ENCODE measurements around the gene PTPRF.
A peak's percentile ranks its signal among the peaks of the same experiment; 100 is the strongest.

PTPRF gene

DNA sequence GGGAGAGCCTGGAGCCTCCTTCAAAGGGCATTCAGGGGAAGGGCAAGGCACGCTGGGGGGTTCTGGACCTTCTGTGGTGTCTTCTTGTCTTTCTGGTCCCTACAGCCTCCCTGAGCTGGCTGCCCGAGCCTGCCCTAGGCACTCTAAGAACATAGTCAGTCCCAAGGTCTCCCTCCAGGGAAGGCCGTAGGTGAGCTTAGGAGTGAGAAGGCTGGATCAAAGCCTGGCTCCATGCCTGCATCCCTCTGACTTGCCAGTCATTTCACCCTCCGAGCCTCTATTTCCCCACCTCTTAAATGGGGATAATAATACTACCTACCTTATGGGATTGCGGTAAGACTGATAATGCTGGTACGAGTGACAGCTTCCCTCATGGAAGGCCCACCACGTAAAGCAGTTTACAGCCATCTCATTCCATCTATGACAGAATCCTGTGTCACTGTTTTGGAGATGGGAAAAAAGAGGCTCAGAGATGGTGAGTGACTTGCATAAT, 20.8 kb downstream of the PTPRF start:
- DNase-seq (ENCODE audit: low read depth in 4 of 4, low spot score in 1 of 4): no peak

DNA sequence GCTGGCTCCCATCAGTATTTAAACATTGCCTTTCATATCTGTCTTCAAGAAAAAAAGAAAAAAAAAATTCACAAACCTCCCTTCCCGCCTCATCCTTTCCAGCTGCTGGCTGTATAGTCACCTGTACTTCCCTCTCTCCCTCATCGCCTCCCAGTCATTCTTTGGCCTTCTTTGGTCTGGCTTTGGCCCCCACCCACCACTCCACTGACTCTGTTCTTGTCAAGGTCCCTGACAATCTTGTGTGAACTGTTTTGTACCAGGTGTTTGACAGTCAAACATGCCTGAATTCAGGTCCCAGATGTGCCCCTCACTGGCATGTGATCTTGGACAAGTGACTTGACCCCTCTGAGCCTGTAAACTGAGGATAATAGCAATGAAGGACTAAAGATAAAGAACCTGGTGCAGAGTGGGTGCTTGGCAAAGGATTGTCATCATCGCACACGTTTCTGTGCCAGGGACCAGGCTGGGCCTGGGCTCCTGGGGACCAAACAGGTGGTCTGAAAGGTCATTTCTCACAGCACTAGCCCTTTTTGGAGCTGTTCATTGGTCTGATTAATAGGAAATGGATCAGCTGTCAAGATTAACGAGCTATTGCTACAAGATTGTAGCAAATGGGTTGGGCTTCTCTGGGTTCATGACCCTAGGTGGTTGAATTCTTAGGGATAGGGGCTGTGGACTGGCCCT, 21.5 kb downstream of the PTPRF start:
- no peak for DNase-seq (ENCODE audit: low read depth in 4 of 4, low spot score in 1 of 4)

DNA sequence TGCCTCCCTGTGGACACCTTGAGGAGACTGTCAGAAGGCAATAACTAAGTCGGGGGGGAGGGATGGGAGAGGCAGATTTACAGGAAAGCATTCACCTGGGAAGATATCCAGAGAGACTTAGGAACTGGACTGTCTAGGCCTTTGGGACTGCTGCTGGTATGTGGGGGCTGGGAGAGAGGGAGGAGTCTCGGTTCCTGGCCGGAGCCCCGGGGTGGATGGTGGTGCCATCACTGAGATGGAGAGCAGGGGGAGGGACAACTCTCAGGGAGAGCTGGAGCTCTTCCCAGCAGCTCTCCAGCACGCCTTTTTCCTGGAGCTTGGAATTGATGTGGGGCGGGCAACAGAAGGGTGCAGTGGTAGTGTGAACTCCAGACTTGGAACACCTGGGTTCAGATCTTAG, 22.1 kb downstream of the PTPRF start:
- DNase-seq (ENCODE audit: low read depth in 4 of 4, low spot score in 1 of 4): no peak

DNA sequence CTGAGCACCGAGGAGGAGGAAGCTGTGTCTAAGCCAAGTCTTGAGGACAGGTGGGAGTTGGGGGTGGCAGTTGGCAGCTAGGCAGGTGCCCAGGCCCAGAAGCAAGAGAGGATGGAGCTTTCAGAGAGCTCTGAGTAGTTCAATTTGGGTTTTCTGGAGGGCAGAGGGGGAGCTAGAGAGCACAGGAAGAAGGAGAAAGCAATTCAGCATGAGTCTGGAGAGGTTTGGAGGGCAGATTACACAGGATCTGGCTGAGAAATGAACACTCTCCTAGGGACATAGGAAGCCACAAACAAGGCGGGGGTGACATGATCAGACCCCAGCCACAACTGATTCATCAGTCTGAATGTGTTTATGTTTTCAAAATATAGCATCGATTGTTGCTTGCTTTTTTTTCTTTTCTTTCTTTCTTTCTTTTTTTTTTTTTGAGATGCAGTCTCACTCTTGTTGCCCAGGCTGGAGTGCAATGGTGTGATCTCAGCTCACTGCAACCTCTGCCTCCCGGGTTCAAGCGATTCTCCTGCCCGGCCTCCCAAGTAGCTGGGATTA, 23.8 kb downstream of the PTPRF start:
- DNase-seq (ENCODE audit: low read depth in 4 of 4, low spot score in 1 of 4): no peak

DNA sequence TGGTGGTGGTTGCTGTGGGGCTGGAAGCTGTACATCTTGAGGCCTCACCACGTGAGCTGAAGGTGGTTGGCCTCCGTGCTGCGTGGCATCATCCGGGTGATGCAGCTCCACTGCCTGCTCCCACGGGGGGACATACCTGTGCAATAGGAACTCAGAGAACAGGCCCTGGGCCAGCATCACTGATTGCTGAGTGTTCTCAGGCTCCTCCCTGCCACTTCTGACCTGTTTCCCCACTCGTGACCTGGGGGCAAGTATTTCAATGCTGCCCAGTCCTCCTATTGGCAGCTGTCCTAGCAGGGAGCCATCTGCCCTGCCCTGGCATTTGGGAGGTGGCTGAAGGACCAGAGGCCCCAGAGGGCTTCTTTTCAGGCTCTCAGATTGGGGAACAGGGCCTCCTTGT, 26.1 kb downstream of the PTPRF start:
- no peak for DNase-seq (ENCODE audit: low read depth in 4 of 4, low spot score in 1 of 4)

DNA sequence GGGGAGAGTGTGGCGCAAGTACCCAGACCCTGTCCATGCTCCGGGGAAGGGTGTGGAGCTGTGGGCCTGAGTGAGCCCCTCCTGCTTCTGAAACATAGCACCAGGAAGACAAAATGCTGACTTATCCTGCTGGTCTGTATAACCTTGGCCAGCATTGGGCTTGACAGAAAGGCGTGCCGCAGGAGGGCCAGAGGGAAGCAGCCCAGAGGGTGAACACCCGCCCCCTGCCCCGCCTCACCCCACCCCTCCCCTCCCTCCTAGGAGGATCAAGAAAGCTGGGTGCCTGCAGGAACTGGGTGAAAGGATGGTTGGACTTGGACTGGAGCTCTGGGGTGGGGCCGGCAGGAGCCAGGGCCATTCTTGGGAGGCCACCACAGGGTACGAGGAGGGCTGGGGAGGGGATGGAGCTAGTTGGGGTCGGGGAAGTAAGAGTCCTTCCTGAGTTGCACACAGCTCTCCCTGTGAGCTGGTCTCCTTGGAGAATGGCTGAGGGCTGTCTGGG, 27.1 kb downstream of the PTPRF start:
- no peak for DNase-seq (ENCODE audit: low read depth in 4 of 4, low spot score in 1 of 4)

DNA sequence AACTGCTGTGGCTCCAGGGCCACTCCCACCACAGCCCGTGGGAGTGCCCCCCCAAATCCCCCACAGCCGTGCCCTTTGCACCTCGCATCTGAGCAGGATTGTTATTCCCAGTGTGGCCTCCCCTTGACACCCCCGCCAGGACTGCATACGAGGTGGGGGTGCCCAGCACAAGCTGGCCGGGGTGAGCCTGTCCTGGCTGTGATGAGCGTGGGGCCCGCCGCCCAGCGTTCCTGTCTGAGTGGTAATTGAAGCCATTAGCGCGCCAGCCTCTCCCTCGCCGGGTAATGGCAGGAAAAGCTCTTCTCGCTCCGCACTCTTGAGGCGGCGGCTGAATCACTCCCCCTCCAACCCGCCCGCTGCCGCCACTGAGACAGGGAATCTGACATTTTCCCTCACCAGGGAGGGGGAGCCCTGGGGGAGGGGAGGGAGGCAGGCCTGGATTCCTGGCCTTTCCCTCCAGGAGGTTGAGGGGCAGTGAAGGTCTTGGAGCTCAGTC, 27.7 kb downstream of the PTPRF start:
- no peak for DNase-seq (ENCODE audit: low read depth in 4 of 4, low spot score in 1 of 4)

DNA sequence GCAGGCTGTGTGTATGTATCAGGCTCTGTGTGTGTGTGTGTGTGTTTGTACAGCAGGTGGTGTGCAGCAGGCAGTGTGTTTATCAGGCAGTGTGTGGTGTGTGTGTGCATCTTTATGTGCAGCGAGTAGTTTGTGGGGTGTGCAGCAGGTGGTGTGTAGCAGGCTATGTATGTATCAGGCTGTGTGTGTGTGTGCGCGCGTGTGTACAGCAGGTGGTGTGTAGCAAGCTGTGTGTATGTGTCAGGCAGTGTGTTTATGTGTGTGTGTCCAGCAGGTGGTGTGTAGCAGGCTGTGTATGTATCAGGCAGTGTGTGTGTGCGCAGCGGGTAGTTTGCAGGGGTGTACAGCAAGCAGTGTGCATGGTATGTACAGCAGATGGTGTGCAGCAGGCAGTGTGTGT, 29.0 kb downstream of the PTPRF start:
- DNase-seq (ENCODE audit: low read depth in 4 of 4, low spot score in 1 of 4): no peak

DNA sequence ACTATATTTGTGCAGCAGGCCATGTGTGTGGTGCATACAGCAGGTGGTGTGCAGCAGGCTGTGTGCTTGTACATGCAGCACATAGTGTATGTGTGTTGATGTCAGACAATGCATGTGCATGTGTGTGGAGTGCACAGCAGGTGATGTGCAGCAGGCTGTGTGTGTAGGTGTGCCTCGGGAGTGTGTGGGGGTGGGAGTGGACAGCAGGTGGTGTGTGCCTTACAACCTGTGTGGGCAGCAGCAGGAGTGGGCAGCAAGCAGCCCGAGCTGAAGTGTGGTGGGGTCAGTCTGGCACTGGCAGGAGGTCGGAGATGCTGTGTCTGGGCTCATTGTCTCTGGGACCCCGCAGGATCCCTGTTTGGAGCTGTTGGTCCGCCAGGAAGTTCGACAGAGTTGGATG, 29.6 kb downstream of the PTPRF start:
- no peak for DNase-seq (ENCODE audit: low read depth in 4 of 4, low spot score in 1 of 4)

DNA sequence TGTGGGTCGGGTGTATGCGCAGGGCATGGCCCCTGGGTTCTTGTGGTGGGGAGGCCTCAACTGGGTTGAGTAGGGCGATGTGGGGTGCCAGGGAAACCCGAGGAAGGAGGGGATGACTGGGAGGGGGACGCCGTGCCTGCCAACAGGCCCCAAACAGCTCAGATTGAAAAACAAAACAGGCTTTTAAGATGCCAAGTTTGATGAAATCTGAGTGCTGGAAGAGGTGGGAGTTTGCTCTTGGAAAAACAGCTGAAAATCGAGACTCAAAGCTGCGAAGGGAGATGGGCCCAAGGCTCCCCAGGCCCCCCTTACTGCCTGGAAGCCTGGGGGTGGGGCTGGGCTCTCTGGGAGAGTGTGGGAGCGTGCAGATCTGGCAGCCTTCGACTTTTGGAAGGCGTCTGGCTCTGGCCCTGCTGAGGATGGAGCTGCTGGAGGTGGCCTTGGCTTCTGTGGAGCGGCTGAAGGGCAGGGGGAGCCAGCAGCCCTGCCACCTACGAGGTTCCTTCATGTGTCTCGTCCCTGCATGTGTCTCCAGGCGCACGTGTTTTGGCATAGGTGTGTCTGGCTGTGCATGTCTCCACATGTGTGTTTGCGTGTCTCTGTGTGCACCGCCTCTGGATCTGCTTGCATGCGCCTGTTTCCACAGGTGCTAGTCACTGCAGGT, 33.3 kb downstream of the PTPRF start:
- DNase-seq (ENCODE audit: low read depth in 4 of 4, low spot score in 1 of 4): no peak

DNA sequence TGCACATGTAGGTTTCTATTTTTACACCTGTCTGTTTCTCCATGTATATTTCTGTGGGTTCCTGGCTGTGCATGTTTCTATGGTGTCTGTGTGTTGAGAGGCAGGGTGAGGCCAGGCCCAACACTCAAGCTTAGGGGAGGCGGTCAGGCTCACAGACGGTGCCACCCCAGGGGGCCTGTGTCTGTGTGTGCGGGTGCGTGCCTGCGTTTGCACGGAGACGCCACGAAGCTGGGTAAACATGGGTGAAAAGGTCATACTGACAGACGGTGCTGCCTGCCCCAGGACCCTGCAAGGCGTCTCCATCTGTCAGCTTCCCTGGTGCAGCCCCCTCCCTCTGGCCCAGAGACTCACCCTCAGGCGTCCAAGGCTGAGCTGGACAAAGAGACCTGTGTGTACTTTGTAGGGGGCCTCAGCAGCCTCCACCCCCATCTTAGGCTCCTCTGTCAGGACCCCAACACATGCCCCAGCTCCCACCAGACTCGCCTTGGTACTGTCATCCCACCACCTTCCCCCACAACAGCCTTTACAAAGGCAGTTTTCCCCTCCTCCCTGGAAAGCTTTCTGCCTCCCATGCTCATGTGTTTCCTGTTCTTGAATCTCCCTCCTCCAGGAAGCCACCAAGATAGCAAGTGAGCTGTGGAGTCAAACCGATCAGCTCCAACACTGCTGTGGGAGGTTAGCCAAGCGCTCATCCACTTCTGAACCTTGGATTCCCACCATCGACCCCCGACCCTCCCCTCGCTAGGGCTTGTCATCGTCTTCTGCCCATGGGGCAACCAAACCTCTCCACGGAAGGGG, 34.1 kb downstream of the PTPRF start:
- no peak for DNase-seq (ENCODE audit: low read depth in 4 of 4, low spot score in 1 of 4)

DNA sequence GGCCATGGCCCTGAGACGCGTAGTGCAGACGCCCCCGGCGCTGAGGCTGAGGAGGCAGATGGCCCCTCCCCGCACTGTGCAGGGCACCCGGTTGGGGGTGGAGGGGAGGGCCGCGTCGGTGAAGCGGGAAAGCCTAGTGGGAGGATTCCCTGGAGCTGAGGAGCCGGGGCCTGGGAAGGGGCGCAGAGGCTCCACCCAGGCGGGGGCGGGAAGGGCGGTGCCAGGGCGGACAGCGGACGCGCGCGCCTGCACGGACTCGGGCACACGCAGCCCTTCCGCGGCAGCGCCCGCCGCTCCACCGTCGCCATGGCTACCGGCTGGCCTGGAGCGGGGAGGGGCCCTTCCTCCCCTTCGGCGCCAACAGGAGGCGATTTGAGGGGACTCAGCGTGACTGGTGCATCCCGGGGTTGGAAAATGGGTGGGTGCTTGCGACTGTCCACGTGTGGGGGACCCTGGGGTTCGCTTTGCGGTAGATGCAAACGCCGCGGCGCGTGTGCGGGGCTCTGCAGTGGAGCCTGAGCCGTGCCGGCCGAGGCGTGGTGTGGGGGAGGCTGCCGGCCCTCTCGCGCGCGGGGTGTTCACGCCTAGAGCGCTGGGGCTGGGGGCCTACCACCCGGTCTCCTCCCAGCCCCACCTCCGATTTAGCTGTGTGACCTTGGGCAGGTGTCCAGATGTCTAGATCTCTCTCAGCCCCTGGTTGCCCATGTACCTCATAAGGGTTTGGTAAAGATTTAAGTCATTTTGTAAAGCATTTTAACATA, 35.1 kb downstream of the PTPRF start:
- peak in 2 of 4 experiments; percentile 7 to 58 for DNase-seq (ENCODE audit: low read depth in 4 of 4, low spot score in 1 of 4)

DNA sequence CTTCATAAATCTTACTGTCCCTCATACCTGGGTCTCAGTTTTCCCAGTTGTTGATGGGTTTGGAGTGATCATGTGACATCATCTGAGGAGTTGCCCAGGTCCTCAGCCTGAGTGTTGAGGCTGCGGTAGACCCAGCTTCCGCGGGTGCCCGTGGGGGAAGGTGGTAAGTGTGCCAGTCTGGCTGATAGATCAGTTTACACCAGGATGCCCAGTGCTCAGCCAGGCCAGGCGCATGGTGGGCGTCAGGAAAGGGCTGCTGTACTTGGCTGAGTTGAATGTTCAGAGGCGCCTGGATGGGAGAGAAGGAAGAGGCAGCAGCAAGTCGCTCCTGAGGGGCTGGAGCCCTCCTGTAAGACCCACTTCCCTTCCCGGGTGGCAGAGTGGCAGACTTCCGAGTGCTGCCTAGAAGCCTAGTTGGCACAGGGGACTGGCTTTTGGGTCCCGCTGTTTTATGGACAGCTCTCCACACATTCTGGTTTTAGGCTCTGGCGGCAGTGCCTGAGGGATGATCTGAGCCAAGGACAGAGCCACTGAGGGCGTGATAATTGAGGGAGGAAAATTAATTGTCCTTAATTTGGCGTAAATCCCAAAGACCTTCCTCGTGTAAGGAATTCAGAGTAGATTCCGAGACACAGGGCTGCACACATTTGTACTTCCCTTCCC, 35.8 kb downstream of the PTPRF start:
- DNase-seq (ENCODE audit: low read depth in 4 of 4, low spot score in 1 of 4): no peak

DNA sequence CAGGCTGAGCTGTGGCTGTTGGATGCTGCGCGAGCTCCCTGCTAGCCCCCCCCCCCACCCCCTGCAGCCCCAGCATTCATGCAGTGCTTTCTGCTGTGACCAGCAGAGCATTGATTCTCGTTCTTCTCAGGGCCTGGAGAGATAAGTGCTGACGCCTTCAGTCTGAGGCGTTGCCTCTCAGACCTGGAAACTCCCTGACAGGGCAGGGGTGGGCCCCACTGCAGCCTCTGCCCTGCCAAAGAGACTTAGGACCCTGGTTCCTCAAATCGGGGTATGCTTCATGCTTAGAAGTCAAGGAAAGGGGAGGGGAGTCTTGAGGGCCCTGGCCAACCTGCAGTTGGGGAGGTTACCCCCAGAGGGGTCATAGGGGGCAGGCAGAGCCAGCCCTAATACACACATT, 38.5 kb downstream of the PTPRF start:
- no peak for DNase-seq (ENCODE audit: low read depth in 4 of 4, low spot score in 1 of 4)

DNA sequence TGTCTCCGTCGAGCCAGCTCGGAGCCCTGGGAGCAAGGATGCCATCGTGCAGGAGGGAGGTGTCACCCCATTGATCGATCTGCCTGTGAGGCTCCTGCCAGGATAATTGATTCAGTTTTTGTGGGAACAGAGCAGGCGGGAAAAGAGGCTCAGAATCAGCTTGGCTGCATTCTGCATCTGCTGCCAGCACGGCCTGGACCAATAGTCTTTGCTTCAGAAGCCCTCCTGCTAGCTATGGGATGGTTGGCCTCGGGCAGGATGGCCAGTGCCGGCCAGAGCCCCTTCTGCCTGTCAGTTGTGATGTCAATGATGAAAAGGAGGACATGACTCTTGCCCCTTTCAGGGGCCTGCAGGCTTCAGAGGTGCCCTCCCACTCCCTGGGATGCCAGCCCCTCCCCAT, 39.6 kb downstream of the PTPRF start:
- no peak for DNase-seq (ENCODE audit: low read depth in 4 of 4, low spot score in 1 of 4)

DNA sequence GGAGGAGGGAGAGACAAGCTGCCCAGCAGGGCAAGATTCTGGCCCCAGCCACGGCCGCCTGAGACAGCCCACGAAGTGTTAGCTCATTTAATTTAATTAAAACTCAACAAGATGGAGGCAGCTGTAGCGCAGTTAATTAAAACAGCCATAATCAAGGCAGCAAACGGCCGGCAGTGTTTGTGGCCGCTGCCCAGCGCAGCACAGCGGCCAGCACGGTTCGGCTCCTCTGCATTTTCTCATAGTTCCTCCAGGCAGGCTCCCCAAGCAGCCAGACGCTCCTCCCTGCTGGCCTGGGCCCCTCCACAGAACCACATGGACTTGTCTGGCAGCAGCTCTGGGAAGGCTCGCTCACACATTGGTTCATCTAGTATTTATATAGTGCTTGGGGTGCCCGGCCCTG, 40.0 kb downstream of the PTPRF start:
- no peak for DNase-seq (ENCODE audit: low read depth in 4 of 4, low spot score in 1 of 4)

DNA sequence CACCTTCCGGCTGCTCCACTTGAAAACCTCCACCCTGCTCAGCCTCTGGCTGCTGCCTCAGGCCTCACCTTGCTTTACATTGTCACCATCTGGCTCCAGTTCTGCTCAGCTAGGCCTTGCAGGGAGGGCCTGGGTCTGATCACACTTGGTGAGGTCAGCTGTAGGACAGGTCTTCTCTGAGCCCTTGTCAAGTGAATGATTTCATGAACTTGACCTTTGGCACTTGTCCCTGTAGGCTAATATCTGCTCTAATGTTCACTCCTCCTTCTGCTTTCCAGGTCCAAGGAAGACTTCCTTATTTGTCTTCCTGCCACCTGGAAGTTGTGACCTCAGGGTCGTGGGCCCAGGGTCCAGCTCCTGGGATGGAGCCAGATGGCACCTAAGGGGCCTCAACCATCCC, 41.4 kb downstream of the PTPRF start:
- no peak for DNase-seq (ENCODE audit: low read depth in 4 of 4, low spot score in 1 of 4)

DNA sequence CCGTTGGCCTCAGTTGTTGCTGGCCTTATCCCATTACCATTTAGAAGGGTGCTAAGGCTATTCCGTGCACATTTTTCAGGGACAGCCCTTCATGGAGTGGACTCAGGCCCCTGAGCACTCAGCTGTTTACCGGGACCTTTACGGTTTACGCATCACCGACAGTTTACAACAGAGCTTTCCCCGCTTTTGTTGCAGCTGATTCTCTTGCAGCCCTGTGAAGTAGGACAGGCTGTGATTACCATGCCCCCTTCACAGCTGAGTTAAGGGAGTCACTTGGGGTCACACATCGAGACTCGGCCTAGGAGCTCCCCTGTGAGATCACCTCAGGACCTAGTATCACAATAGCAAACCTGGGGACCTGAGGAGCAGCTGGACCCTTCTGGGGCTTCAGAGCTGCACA, 41.9 kb downstream of the PTPRF start:
- DNase-seq (ENCODE audit: low read depth in 4 of 4, low spot score in 1 of 4): no peak

DNA sequence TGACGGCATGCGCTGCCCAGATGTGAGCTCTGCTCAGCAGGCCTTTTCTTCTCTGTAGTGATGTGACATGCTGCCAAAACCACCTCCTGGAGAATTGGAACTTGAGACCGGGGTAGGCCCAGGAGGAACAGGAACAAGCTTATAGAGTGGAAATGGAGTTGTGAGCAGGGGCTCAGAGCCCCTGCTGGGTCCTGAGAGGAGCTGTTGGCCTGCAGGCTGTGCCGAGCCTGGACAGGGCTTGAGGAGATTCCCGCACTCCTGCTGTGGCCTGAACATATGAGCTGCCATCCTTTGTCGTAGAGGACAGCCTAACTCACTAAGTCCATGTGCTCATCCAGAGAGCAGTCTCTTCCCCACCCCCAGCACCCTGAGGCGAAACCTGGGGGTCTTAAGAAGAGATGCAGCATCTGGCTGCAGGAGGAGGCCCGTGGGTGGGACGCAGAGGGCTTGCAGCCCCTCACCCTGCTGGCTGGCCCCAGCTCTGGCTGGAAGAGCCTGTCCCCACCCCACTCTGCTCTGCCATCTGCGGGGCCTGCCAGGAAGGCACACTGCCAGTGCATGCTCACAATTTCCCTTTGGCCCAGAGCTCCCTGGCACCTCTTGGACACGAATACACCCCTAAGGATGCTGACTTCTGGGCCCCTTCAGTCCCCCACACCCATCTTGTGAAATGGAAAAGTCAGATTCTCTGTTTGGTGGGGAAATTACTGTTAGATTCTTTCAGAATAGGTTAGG, 42.5 kb downstream of the PTPRF start:
- no peak for DNase-seq (ENCODE audit: low read depth in 4 of 4, low spot score in 1 of 4)

DNA sequence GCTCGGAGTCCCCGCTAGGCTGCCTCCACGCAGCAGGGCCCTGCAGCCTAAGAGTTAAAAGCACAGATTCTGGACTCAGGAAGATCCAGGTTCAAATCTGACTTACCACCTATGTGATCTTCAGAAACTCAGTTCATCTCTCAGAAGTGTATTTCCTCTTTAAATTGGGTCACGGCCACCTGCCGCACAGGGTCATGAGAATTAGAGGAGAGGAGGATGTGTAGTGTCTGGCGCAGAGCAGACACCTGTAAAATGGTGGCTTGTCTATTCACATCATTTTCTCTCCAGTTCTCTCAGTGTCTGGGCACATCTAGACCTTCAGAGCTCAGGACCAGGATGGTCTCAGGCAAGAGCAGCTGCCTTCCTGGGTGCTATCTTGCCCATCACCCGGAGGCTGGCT, 45.8 kb downstream of the PTPRF start:
- no peak for DNase-seq (ENCODE audit: low read depth in 4 of 4, low spot score in 1 of 4)

All from stimulated activated CD4-positive, alpha-beta T cell treated with anti-CD3 and anti-CD28 coated beads, Interleukin-1b, Interleukin-23, amount 100 ng/mL, for 24 hours (primary cell).